BJ (cell line): ENCODE data around the gene KIF25. TPM values are rescaled to one million over a fixed set of nuclear protein-coding genes. Genes with fewer than 3 reads are reported as not detected.

Experiments
- CTCF ChIA-PET: fragments of 350-600 bp; formaldehyde crosslinking; extraction: SDS; loops from one replicate; lab custom pipeline; 2021; ENCODE audit warnings: antibody characterized with exemption, inconsistent platforms; lab: Yijun Ruan, JAX
- POLR2A ChIA-PET: fragments of 300-600 bp; sonication (Branson Sonifier 250); formaldehyde crosslinking; extraction: SDS; loops from one replicate; lab custom pipeline; 2021; ENCODE audit warnings: antibody characterized with exemption; lab: Charles Lee
- DNase-seq: peaks from one replicate; pipeline ENCODE4 v3.0.0-alpha.2; 2011; ENCODE audit warnings: low read depth
- H3K27me3 ChIP-seq: 2 replicates; pipeline ENCODE4 v1.6.0; 2011; ENCODE audit warnings: low read length; ENCODE audit not compliant: control insufficient read depth, insufficient read depth
- H3K36me3 ChIP-seq: 2 replicates; pipeline ENCODE4 v1.5.1; 2011; ENCODE audit warnings: low read length; ENCODE audit not compliant: control insufficient read depth, insufficient read depth
- H3K4me3 ChIP-seq: 2 replicates; pipeline ENCODE4 v1.5.1; 2011; ENCODE audit warnings: low read depth, mild to moderate bottlenecking, control low read depth, low read length
- polyA plus RNA-seq: library from polyadenylated mRNA; depleted of rRNA; stranded (reverse); fragments of >200 nt; gene quantifications from 2 replicates; pipeline ENCODE4 v1.2.3, GENCODE V29; 2011
- TF ChIP-seq, protein P1 (sequence below): IDR thresholded peaks from 2 replicates; pipeline ENCODE4 v1.5.1; 2011; ENCODE audit warnings: low read depth, mild to moderate bottlenecking, control low read depth, inconsistent platforms, low read length, moderate library complexity; ENCODE audit not compliant: insufficient read depth

KIF25 gene
- polyA plus RNA-seq, 1 experiment, result not detected

GRCh38 chr6:168088161-168089053 is 90.9 kb downstream of the KIF25 start:
- DNase-seq, result peak; percentile 10
- ChIA-PET CTCF (interaction anchor here (0.6 to 1.4 kb wide), 2 partner anchors 17 to 172 kb away, joined by 3 to 5 read pairs; no protein-coding TSS in a partner anchor), POLR2A (no interaction called here)
- H3K36me3 ChIP-seq, result no peaks in the 10 kb centered on the region
- no peak overlapping the region for H3K4me3 ChIP-seq
- no peaks in the 10 kb centered on the region for H3K27me3 ChIP-seq
- TF ChIP-seq, protein P1, sequence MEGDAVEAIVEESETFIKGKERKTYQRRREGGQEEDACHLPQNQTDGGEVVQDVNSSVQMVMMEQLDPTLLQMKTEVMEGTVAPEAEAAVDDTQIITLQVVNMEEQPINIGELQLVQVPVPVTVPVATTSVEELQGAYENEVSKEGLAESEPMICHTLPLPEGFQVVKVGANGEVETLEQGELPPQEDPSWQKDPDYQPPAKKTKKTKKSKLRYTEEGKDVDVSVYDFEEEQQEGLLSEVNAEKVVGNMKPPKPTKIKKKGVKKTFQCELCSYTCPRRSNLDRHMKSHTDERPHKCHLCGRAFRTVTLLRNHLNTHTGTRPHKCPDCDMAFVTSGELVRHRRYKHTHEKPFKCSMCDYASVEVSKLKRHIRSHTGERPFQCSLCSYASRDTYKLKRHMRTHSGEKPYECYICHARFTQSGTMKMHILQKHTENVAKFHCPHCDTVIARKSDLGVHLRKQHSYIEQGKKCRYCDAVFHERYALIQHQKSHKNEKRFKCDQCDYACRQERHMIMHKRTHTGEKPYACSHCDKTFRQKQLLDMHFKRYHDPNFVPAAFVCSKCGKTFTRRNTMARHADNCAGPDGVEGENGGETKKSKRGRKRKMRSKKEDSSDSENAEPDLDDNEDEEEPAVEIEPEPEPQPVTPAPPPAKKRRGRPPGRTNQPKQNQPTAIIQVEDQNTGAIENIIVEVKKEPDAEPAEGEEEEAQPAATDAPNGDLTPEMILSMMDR, result no peak

- POLR2A ChIA-PET, result no interaction called here
- CTCF ChIA-PET, result interaction anchor here (1.4 kb wide), 1 partner anchor 18 kb away, joined by 3 read pairs; no protein-coding TSS in a partner anchor
- DNase-seq, result no peak
Observed at GRCh38 chr6:168089186-168090063, 92.0 kb downstream of the KIF25 start.

DNA sequence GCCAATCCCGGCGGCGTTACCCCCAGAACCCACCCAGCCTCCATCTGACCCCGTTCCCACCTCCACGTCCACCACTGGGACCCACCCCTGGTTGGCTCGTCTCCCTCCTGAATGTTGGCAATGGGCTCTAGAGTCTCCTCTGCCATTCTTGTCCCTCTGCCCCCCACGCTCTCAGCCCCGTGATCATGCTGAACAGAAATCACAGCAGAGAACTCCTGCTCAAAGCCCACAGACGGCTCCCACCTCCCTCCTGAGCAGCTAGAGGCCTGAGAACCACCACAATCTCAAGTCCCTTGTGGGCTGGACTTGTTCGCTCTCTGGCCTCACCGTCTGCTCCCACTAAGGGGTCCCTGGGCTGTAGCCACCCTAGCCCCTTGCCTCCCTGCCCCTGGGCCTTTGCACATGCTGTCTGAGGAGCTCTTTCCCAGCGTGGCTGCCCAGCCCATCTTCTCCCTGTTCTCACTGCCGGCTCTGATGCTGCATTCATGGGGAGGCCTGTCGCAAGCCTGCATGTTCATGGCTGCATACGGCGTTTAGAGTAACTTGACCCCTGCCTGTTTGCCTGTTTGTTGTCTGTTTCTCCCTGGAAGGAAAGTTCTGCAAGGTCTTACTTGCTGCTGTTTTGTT is 92.7 kb downstream of the KIF25 start:
- ChIA-PET POLR2A (no interaction called here), CTCF (no interaction called here)
- Histone ChIP-seq H3K27me3 (no peaks in the 10 kb centered on the region), H3K4me3 (no peak overlapping the region), H3K36me3 (no peaks in the 10 kb centered on the region)
- TF ChIP-seq, protein P1, result no peak
- no peak for DNase-seq

More at GRCh38 chr6:168089186-168090063, 92.0 kb downstream of the KIF25 start:
- H3K27me3 ChIP-seq, result no peaks in the 10 kb centered on the region
- H3K4me3 ChIP-seq, result no peak overlapping the region
- TF ChIP-seq, protein P1, result no peak
- H3K36me3 ChIP-seq, result no peaks in the 10 kb centered on the region

DNA sequence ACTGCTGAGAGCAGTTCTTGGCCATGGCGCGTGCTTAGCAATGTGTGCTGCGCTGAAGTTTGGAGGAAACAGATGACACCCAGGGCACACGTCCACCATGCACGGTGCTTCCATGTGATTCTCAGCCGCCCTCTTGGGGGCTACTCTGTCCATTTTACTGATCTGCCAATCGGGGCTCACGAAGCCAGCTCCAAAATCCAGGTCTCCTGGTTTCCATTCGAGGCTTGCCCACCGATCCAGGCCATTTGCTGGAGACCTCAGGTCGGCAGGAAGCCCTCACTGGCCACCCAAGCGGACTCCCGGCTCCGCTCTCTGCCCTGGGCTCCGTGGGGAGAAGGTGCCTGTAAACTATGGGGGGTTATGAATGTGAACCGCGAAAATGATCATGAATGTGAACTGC is 93.2 kb downstream of the KIF25 start:
- ChIA-PET POLR2A (no interaction called here), CTCF (no interaction called here)
- H3K36me3 ChIP-seq, result no peaks in the 10 kb centered on the region
- no peaks in the 10 kb centered on the region for H3K27me3 ChIP-seq
- no peak overlapping the region for H3K4me3 ChIP-seq
- no peak for DNase-seq
- TF ChIP-seq, protein P1, result no peak
